Activated naive CD4-positive, alpha-beta T cell treated with Interleukin-2 at 50 U/mL for 16 hours (primary cell): ENCODE data around the gene COBL.

ENCODE experiments used
- DNase-seq: peaks from one replicate; pipeline ENCODE4 v3.0.0-alpha.2; 2020

The COBL gene

GRCh38 chr7:51103718-51104117 is 212.9 kb downstream of the COBL start:
- no peak for DNase-seq

- DNase-seq = no peak
Measured at GRCh38 chr7:51102828-51103227, 213.8 kb downstream of the COBL start.

GRCh38 chr7:51101111-51101757 is 215.4 kb downstream of the COBL start:
- DNase-seq = no peak

GRCh38 chr7:51090411-51090810 is 226.2 kb downstream of the COBL start:
- no peak for DNase-seq

GRCh38 chr7:51085034-51085692 is 231.4 kb downstream of the COBL start:
- no peak for DNase-seq

- no peak for DNase-seq
Measured at GRCh38 chr7:51084121-51084520, 232.5 kb downstream of the COBL start.

- DNase-seq = no peak
Measured at GRCh38 chr7:51082940-51083533, 233.6 kb downstream of the COBL start.

GRCh38 chr7:51082096-51082840 is 234.3 kb downstream of the COBL start:
- no peak for DNase-seq

- DNase-seq = no peak
Measured at GRCh38 chr7:51081270-51081890, 235.2 kb downstream of the COBL start.

- DNase-seq = no peak
Measured at GRCh38 chr7:51080622-51081269, 235.9 kb downstream of the COBL start.

GRCh38 chr7:51080216-51080615 is 236.4 kb downstream of the COBL start:
- DNase-seq = no peak

GRCh38 chr7:51079494-51079893 is 237.1 kb downstream of the COBL start:
- DNase-seq = no peak

- DNase-seq = no peak
Measured at GRCh38 chr7:51078653-51079052, 238.0 kb downstream of the COBL start.

GRCh38 chr7:51077987-51078370 is 238.6 kb downstream of the COBL start:
- no peak for DNase-seq

- no peak for DNase-seq
Measured at GRCh38 chr7:51077316-51077986, 239.2 kb downstream of the COBL start.

- DNase-seq = no peak
Measured at GRCh38 chr7:51075681-51076580, 240.7 kb downstream of the COBL start.

- no peak for DNase-seq
Measured at GRCh38 chr7:51073171-51073570, 243.4 kb downstream of the COBL start.

GRCh38 chr7:51072281-51072680 is 244.3 kb downstream of the COBL start:
- DNase-seq = no peak

- no peak for DNase-seq
Measured at GRCh38 chr7:51071427-51071826, 245.2 kb downstream of the COBL start.

- DNase-seq = no peak
Measured at GRCh38 chr7:51070151-51070550, 246.5 kb downstream of the COBL start.
